ENCODE data around the gene NIT1. TPM values are rescaled to one million over a fixed set of nuclear protein-coding genes. Genes with fewer than 3 reads are reported as not detected.
A peak's percentile ranks its signal among the peaks of the same experiment; 100 is the strongest.

NIT1 gene
- total and polyA plus RNA-seq, 2 of the 13 experiments (the other 11 are each of a cell fraction or from before 2014, with no cell fraction given) = 22.7 to 31.0 TPM

GRCh38 chr1:161159087-161159912 is 41.4 kb downstream of the NIT1 start, which contains the start of gene USP21 (continued):
- TF ChIP-seq, protein P1, sequence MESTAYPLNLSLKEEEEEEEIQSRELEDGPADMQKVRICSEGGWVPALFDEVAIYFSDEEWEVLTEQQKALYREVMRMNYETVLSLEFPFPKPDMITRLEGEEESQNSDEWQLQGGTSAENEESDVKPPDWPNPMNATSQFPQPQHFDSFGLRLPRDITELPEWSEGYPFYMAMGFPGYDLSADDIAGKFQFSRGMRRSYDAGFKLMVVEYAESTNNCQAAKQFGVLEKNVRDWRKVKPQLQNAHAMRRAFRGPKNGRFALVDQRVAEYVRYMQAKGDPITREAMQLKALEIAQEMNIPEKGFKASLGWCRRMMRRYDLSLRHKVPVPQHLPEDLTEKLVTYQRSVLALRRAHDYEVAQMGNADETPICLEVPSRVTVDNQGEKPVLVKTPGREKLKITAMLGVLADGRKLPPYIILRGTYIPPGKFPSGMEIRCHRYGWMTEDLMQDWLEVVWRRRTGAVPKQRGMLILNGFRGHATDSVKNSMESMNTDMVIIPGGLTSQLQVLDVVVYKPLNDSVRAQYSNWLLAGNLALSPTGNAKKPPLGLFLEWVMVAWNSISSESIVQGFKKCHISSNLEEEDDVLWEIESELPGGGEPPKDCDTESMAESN (CRISPR knock-in tag; conservative IDR thresholded peaks at IDR 0.05) = peak; percentile 55; the same call in 1 of the 2 replicates
- no peak for TF ChIP-seq RFXANK (CRISPR knock-in tag; IDR thresholded peaks at IDR 0.05)
- peak in 1 of 2 experiments; percentile 70; a peak in 2 of 4 replicates for TF ChIP-seq HMGXB4 (CRISPR knock-in tag; IDR thresholded peaks at IDR 0.05; ENCODE audit: borderline replicate concordance in 1 of 2, low read depth in 1 of 2)
- TF ChIP-seq ZNF563 (CRISPR knock-in tag; IDR thresholded peaks at IDR 0.05) = peak; percentile 77; the same call in 1 of the 2 replicates
- TF ChIP-seq ERF (CRISPR knock-in tag; IDR thresholded peaks at IDR 0.05) = peak; percentile 12; the same call in 1 of the 2 replicates
- TF ChIP-seq, protein P2, sequence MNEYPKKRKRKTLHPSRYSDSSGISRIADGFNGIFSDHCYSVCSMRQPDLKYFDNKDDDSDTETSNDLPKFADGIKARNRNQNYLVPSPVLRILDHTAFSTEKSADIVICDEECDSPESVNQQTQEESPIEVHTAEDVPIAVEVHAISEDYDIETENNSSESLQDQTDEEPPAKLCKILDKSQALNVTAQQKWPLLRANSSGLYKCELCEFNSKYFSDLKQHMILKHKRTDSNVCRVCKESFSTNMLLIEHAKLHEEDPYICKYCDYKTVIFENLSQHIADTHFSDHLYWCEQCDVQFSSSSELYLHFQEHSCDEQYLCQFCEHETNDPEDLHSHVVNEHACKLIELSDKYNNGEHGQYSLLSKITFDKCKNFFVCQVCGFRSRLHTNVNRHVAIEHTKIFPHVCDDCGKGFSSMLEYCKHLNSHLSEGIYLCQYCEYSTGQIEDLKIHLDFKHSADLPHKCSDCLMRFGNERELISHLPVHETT (CRISPR knock-in tag; conservative IDR thresholded peaks at IDR 0.05) = no peak
- TF ChIP-seq ZNF501 (CRISPR knock-in tag; IDR thresholded peaks at IDR 0.05) = peak; percentile 88
- peak; percentile 89 for TF ChIP-seq POLR2G (IDR thresholded peaks at IDR 0.05; ENCODE audit: low read depth, low read length)
- peak; percentile 54 for TF ChIP-seq MXD1 (CRISPR knock-in tag; IDR thresholded peaks at IDR 0.05)
- peak; percentile 27 for TF ChIP-seq ZNF781 (CRISPR knock-in tag; IDR thresholded peaks at IDR 0.05; ENCODE audit: borderline replicate concordance, not compliant biosample characterization)
- TF ChIP-seq ZSCAN29 (CRISPR knock-in tag; conservative IDR thresholded peaks at IDR 0.05) = no peak
- 0 out of 2 replicates have a peak, but pooled peaks have one; percentile 33 for TF ChIP-seq ISL2 (CRISPR knock-in tag; IDR thresholded peaks at IDR 0.05)
- TF ChIP-seq NFRKB (IDR thresholded peaks at IDR 0.05) = peak; percentile 72
- TF ChIP-seq SP2 (CRISPR knock-in tag; IDR thresholded peaks at IDR 0.05) = peak; percentile 75; the same call in 1 of the 2 replicates
- TF ChIP-seq BORCS8-MEF2B (CRISPR knock-in tag; IDR thresholded peaks at IDR 0.05) = 0 out of 2 replicates have a peak, but pooled peaks have one; percentile 12
- TF ChIP-seq SIN3B (IDR thresholded peaks at IDR 0.05; ENCODE audit: low read length) = peak; percentile 61; the same call in 1 of the 2 replicates
- TF ChIP-seq ZNF547 (CRISPR knock-in tag; IDR thresholded peaks at IDR 0.05) = 0 out of 2 replicates have a peak, but pooled peaks have one; percentile 46
- TF ChIP-seq ZC3H13 (CRISPR knock-in tag; IDR thresholded peaks at IDR 0.05) = peak; percentile 72; the same call in 1 of the 2 replicates
- TF ChIP-seq ZMYM2 (CRISPR knock-in tag; IDR thresholded peaks at IDR 0.05) = no peak
- TF ChIP-seq SRF (IDR thresholded peaks at IDR 0.05; ENCODE audit: low read depth, low read length) = no peak
- TF ChIP-seq TFDP1 (CRISPR knock-in tag; IDR thresholded peaks at IDR 0.05; ENCODE audit: borderline replicate concordance) = no peak; the same call in 1 of the 2 replicates
- TF ChIP-seq TAF1 (CRISPR knock-in tag; IDR thresholded peaks at IDR 0.05) = peak; percentile 93
- peak; percentile 46; the same call in 1 of the 2 replicates for TF ChIP-seq ZNF670 (CRISPR knock-in tag; IDR thresholded peaks at IDR 0.05; ENCODE audit: borderline replicate concordance)
